GM18505 (cell line): ENCODE results near the gene ZBTB11.
A peak's percentile ranks its signal among the peaks of the same experiment; 100 is the strongest.
"Not testable (repeated sequence)": the region's sequence is repeated elsewhere in the genome, so short reads cannot be mapped to it uniquely, and the experiment has no call there.

ENCODE experiments used
- ATAC-seq: cut with Tn5 transposase; IDR thresholded peaks from one replicate; pipeline ENCODE4 v1.9.1; 2021; ENCODE audit not compliant: unreplicated experiment
- POLR2A ChIP-seq: IDR thresholded peaks from 4 replicates; pipeline ENCODE4 v1.6.1; 2011; ENCODE audit warnings: borderline replicate concordance; ENCODE audit not compliant: insufficient read depth, insufficient read length; ENCODE audit errors: extremely low read depth

The ZBTB11 gene

GRCh38 chr3:101676765-101677435, at the start of gene ZBTB11:
ZBTB11 (minus strand) TSS chr3:101677132; CDS start chr3:101676914, 218 bp downstream.
- peak; percentile 61 for TF ChIP-seq POLR2A
- ATAC-seq: peak; percentile 57

GRCh38 chr3:101725890-101726275, 49.0 kb upstream of the ZBTB11 start:
- no peak for ATAC-seq
- TF ChIP-seq POLR2A: no peak

- peak; percentile 13 for ATAC-seq
- TF ChIP-seq POLR2A: no peak
Measured at GRCh38 chr3:101725194-101725889, 48.4 kb upstream of the ZBTB11 start.

GRCh38 chr3:101724329-101725193, 47.6 kb upstream of the ZBTB11 start, which contains the start of gene CEP97:
CEP97 (plus strand) TSS chr3:101724614; CDS start chr3:101724677, 63 bp downstream.
- peak; percentile 43 for TF ChIP-seq POLR2A
- peak; percentile 92 for ATAC-seq

GRCh38 chr3:101722394-101723173, 45.7 kb upstream of the ZBTB11 start:
- peak; percentile 45 for ATAC-seq
- no peak for TF ChIP-seq POLR2A

- no peak for ATAC-seq
Measured at GRCh38 chr3:101720851-101721840, 44.2 kb upstream of the ZBTB11 start.

GRCh38 chr3:101719604-101720185, 42.8 kb upstream of the ZBTB11 start:
- no peak for TF ChIP-seq POLR2A
- no peak for ATAC-seq

More at GRCh38 chr3:101720851-101721840, 44.2 kb upstream of the ZBTB11 start:
- TF ChIP-seq POLR2A: no peak

- no peak for TF ChIP-seq POLR2A
- ATAC-seq: no peak
Measured at GRCh38 chr3:101718455-101718854, 41.5 kb upstream of the ZBTB11 start.

- no peak for ATAC-seq
- TF ChIP-seq POLR2A: no peak
Measured at GRCh38 chr3:101709126-101709525, 32.2 kb upstream of the ZBTB11 start.

GRCh38 chr3:101704639-101705038, 27.7 kb upstream of the ZBTB11 start:
- ATAC-seq: not testable (repeated sequence)

- TF ChIP-seq POLR2A: no peak
- no peak for ATAC-seq
Measured at GRCh38 chr3:101703169-101703568, 26.2 kb upstream of the ZBTB11 start.
